Measurements from ENCODE around the gene FBXW12. TPM values are rescaled to one million over a fixed set of nuclear protein-coding genes. Genes with fewer than 3 reads are reported as not detected.

The FBXW12 gene
- total RNA-seq, 1 donor from 2014 or later = not detected

- H3K4me3 Mint-ChIP-seq = no peak overlapping the region
- H3K27me3 Mint-ChIP-seq = peaks cover 9% of the 10 kb centered on the region
- intact Hi-C loops (cut with micrococcal nuclease) = no loop called here
- peaks cover 6% of the 10 kb centered on the region for H3K36me3 Mint-ChIP-seq (ENCODE audit: low read depth)
- DNase-seq (no peak), ATAC-seq (ENCODE audit: low read depth) (no peak)
- H3K27ac Mint-ChIP-seq = no peak overlapping the region
- POLR2A ChIA-PET = no interaction called here
- no peaks in the 10 kb centered on the region for H3K9me3 Mint-ChIP-seq
- H3K4me1 Mint-ChIP-seq = peaks cover 5% of the 10 kb centered on the region
- TF ChIP-seq, protein P1, sequence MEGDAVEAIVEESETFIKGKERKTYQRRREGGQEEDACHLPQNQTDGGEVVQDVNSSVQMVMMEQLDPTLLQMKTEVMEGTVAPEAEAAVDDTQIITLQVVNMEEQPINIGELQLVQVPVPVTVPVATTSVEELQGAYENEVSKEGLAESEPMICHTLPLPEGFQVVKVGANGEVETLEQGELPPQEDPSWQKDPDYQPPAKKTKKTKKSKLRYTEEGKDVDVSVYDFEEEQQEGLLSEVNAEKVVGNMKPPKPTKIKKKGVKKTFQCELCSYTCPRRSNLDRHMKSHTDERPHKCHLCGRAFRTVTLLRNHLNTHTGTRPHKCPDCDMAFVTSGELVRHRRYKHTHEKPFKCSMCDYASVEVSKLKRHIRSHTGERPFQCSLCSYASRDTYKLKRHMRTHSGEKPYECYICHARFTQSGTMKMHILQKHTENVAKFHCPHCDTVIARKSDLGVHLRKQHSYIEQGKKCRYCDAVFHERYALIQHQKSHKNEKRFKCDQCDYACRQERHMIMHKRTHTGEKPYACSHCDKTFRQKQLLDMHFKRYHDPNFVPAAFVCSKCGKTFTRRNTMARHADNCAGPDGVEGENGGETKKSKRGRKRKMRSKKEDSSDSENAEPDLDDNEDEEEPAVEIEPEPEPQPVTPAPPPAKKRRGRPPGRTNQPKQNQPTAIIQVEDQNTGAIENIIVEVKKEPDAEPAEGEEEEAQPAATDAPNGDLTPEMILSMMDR (IDR thresholded peaks at IDR 0.05) = no peak
- CTCF ChIA-PET = interaction anchor here (0.8 kb wide), 1 partner anchor 80 kb away, joined by 3 read pairs; no protein-coding TSS in a partner anchor
These were observed 55.1 kb downstream of the FBXW12 start for GRCh38 chr3:48426944-48427629.

- intact Hi-C loops (cut with micrococcal nuclease) = no loop called here
- CTCF ChIA-PET = no interaction called here
- TF ChIP-seq, protein P1 (IDR thresholded peaks at IDR 0.05) = no peak
- Mint-ChIP-seq H3K36me3 (ENCODE audit: low read depth) (peaks cover 6% of the 10 kb centered on the region), H3K4me3 (peak overlapping the region; percentile 51), H3K9me3 (no peaks in the 10 kb centered on the region), H3K4me1 (peaks cover 5% of the 10 kb centered on the region), H3K27me3 (peaks cover 9% of the 10 kb centered on the region), H3K27ac (no peak overlapping the region)
- ATAC-seq (ENCODE audit: low read depth) (no peak), DNase-seq (no peak)
- POLR2A ChIA-PET = no interaction called here
These were observed 55.6 kb downstream of the FBXW12 start for GRCh38 chr3:48427630-48427962.

DNA sequence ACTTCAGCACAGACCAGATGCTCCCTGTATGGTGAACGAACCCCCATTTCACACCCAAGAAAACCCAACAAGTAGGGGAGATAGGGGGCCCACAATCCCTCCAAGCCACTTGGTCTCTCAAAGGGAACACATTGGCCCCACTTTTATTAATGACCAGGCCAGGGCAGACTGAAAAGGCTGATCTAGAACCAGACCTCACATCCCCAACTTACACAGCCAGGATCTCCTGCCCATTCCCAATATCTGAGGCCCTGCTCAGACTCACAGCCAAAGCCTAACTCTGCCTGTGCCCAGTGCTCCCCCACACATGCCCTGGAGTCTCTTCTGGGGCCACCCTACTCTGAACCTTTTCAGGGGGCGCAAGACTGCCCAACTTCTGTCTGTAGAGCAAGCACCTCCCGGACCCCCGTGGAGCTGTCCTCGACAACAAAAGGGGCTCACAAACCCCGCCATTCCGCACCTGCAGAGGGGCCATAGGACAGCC, 56.1 kb downstream of the FBXW12 start:
- TF ChIP-seq, protein P1 (IDR thresholded peaks at IDR 0.05) = no peak
- H3K4me1 Mint-ChIP-seq = peaks cover 5% of the 10 kb centered on the region
- H3K27ac Mint-ChIP-seq = no peak overlapping the region
- intact Hi-C loops (cut with micrococcal nuclease) = no loop called here
- DNase-seq (no peak), ATAC-seq (ENCODE audit: low read depth) (no peak)
- CTCF ChIA-PET = no interaction called here
- peaks cover 9% of the 10 kb centered on the region for H3K27me3 Mint-ChIP-seq
- POLR2A ChIA-PET = interaction anchor here (0.6 kb wide), 1 partner anchor 27 kb away, joined by 3 read pairs; no protein-coding TSS in a partner anchor
- H3K4me3 Mint-ChIP-seq = peak overlapping the region; percentile 51
- no peaks in the 10 kb centered on the region for H3K9me3 Mint-ChIP-seq
- H3K36me3 Mint-ChIP-seq (ENCODE audit: low read depth) = peaks cover 8% of the 10 kb centered on the region

- H3K27me3 Mint-ChIP-seq = peaks cover 9% of the 10 kb centered on the region
- ATAC-seq (ENCODE audit: low read depth) = peak; percentile 60
- DNase-seq = no peak
- H3K27ac Mint-ChIP-seq = no peak overlapping the region
- POLR2A ChIA-PET = interaction anchor here (0.6 kb wide), 1 partner anchor 28 kb away, joined by 3 read pairs; no protein-coding TSS in a partner anchor
- peaks cover 15% of the 10 kb centered on the region for H3K36me3 Mint-ChIP-seq (ENCODE audit: low read depth)
- intact Hi-C loops (cut with micrococcal nuclease) = no loop called here
- H3K9me3 Mint-ChIP-seq = no peaks in the 10 kb centered on the region
- CTCF ChIA-PET = no interaction called here
- H3K4me3 Mint-ChIP-seq = peak overlapping the region; percentile 15
- H3K4me1 Mint-ChIP-seq = peaks cover 5% of the 10 kb centered on the region
- TF ChIP-seq, protein P1 (IDR thresholded peaks at IDR 0.05) = no peak
These were observed 56.7 kb downstream of the FBXW12 start for GRCh38 chr3:48428572-48429316.

DNA sequence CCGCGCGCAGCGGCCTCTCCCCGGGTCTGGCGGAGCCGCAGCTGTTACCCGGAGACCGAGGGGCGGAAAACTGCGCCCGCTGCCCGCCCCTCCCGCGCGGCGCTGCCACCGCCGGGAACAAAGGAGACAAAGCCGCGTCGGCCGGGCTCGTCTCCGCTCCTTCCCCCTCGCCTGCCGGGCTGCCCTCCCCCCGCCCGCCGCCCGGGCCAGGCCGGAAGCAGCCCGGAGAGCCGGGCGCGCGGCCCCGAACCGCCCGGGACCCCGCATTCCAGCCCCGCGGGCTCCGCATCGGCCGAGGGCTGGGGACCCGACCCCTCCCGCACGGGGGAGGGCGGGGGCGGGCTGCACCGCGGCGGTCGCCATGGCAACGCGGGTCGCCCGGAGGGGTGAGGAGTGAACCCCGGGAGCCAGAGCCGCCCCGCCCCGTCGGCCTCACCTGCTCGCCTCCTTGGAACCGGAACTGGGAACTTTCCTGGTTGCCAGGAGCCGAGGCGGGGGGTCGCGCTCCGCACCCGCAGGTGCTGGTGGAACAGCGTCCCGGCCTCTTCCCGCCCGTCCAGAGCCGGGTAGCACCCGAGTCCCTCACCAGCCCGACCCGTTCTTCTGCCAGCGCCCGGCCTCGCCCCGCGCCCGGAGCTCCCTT, 57.4 kb downstream of the FBXW12 start:
- ChIA-PET POLR2A (no interaction called here), CTCF (interaction anchor here (11.5 kb wide), 1 partner anchor 28 kb away, joined by 206 read pairs; no protein-coding TSS in a partner anchor)
- peaks cover 22% of the 10 kb centered on the region for H3K36me3 Mint-ChIP-seq (ENCODE audit: low read depth)
- H3K9me3 Mint-ChIP-seq = no peaks in the 10 kb centered on the region
- DNase-seq (peak; percentile 51), ATAC-seq (ENCODE audit: low read depth) (peak; percentile 76)
- TF ChIP-seq, protein P1 (IDR thresholded peaks at IDR 0.05) = no peak
- H3K27ac Mint-ChIP-seq = peak overlapping the region; percentile 61
- peak overlapping the region; percentile 82 for H3K4me3 Mint-ChIP-seq
- H3K27me3 Mint-ChIP-seq = peaks cover 9% of the 10 kb centered on the region
- intact Hi-C loops (cut with micrococcal nuclease) = no loop called here
- peaks cover 5% of the 10 kb centered on the region for H3K4me1 Mint-ChIP-seq

All from activated B cell treated with CpG ODN at 0.5 μM for 24 hours (primary cell).